Tibial nerve (tissue), 4 donors: ENCODE measurements around the gene RAB34. TPM values are rescaled to one million over a fixed set of nuclear protein-coding genes. Genes with fewer than 3 reads are reported as not detected.

ENCODE experiments used
- DNase-seq, 2 donors: peaks; one replicate each; pipeline ENCODE4 v3.0.0-alpha.2; 2019; ENCODE audit warnings: low spot score in 2 of 2
- H3K27ac ChIP-seq, 4 donors: fragments of 200-600 bp; sonication (generic) in 3 of 4; one replicate each; pipeline ENCODE4 v1.5.1; 2017 to 2019; ENCODE audit warnings: mild to moderate bottlenecking in 1 of 4
- H3K27me3 ChIP-seq, 2 donors: fragments of 200-600 bp; sonication (generic) in 1 of 2; one replicate each; pipeline versions ENCODE4 v1.5.1 to v1.6.0; 2017 to 2019
- H3K36me3 ChIP-seq, 3 donors: fragments of 200-600 bp; sonication (generic); one replicate each; pipeline ENCODE4 v1.5.1; 2018 to 2019
- H3K4me1 ChIP-seq, 4 donors: fragments of 200-600 bp; sonication (generic) in 3 of 4; one replicate each; pipeline ENCODE4 v1.5.1; 2017 to 2019
- H3K4me3 ChIP-seq, 4 donors: fragments of 200-600 bp; sonication (generic) in 3 of 4; one replicate each; pipeline ENCODE4 v1.5.1; 2017 to 2019; ENCODE audit warnings: mild to moderate bottlenecking in 1 of 4, moderate library complexity in 1 of 4
- H3K9me3 ChIP-seq, 4 donors: fragments of 200-600 bp; sonication (generic) in 3 of 4; one replicate each; pipeline ENCODE4 v1.5.1; 2017 to 2019
- CTCF ChIP-seq, 5 experiments: fragments of 200-600 bp in 3 of 5; fragments of 450-650 bp in 2 of 5; sonication (generic) in 3 of 5; IDR thresholded peaks; one replicate each; pipeline ENCODE4 v1.5.1; 2016 to 2019; ENCODE audit warnings: antibody characterized with exemption in 5 of 5, mild to moderate bottlenecking in 3 of 5, moderate library complexity in 2 of 5
- EP300 ChIP-seq, 2 donors: sonication (generic); formaldehyde crosslinking; IDR thresholded peaks; one replicate each; pipeline ENCODE4 v1.6.1; 2017; ENCODE audit warnings: antibody characterized with exemption in 2 of 2, mild to moderate bottlenecking in 1 of 2
- POLR2A ChIP-seq, 2 donors: fragments of 450-650 bp; IDR thresholded peaks; one replicate each; pipeline ENCODE4 v1.6.1; 2017; ENCODE audit warnings: antibody characterized with exemption in 2 of 2, mild to moderate bottlenecking in 2 of 2, moderate library complexity in 2 of 2
- WGBS, 2 donors: methylation state at CpG; one replicate each; pipeline ENCODE4 v1.1.5; 2018; 5-methylcytosine and 5-hydroxymethylcytosine counted together
- total RNA-seq, 4 donors: library from RNA; depleted of rRNA; stranded (reverse); fragments of >200 nt; gene quantifications; one replicate each; pipeline ENCODE4 v1.1.0, GENCODE V29; 2016

RAB34 gene
- total RNA-seq, 4 donors from 2014 or later: 189 to 298 (median 196) TPM

GRCh38 chr17:28716740-28717577, 709 bp downstream of the RAB34 start:
- no peaks in the 10 kb centered on the region for H3K9me3 ChIP-seq
- H3K4me3 ChIP-seq: peak overlapping the region; percentile 58 to 88 (median 72)
- H3K27me3 ChIP-seq: no peaks in the 10 kb centered on the region
- 8 to 14% methylated on average over 17 to 19 of the region's 63 CpGs for WGBS, 2 donors
- peaks cover 0 to 70% (median 36%) of the 10 kb centered on the region in 4 donors for H3K4me1 ChIP-seq
- DNase-seq: no peak
- TF ChIP-seq POLR2A (IDR thresholded peaks at IDR 0.05): no peak
- no peak for TF ChIP-seq EP300 (IDR thresholded peaks at IDR 0.05)
- peak in 1 of 5 experiments; percentile 10 for TF ChIP-seq CTCF (IDR thresholded peaks at IDR 0.05)
- H3K27ac ChIP-seq: peak overlapping the region; percentile 83 to 99 (median 96)
- H3K36me3 ChIP-seq: peaks cover 0 to 43% (median 5%) of the 10 kb centered on the region in 3 donors

GRCh38 chr17:28715217-28715616, 2.5 kb downstream of the RAB34 start:
- Histone ChIP-seq H3K27ac (no peak overlapping the region), H3K9me3 (no peaks in the 10 kb centered on the region), H3K36me3 (peaks cover 0 to 32% (median 5%) of the 10 kb centered on the region in 3 donors), H3K27me3 (no peaks in the 10 kb centered on the region), H3K4me3 (no peak overlapping the region), H3K4me1 (peaks cover 0 to 65% (median 23%) of the 10 kb centered on the region in 4 donors)
- TF ChIP-seq EP300 (IDR thresholded peaks at IDR 0.05): no peak
- TF ChIP-seq CTCF (IDR thresholded peaks at IDR 0.05): no peak
- TF ChIP-seq POLR2A (IDR thresholded peaks at IDR 0.05): no peak
- WGBS, 2 donors: 84 to 89% methylated on average over 2 of the region's 2 CpGs
- no peak for DNase-seq

- no peaks in the 10 kb centered on the region for H3K9me3 ChIP-seq
- no peak overlapping the region for H3K27ac ChIP-seq
- DNase-seq: no peak
- 89 to 93% methylated on average over 2 to 3 of the region's 3 CpGs for WGBS, 2 donors
- H3K4me3 ChIP-seq: no peak overlapping the region
- peaks cover 0 to 32% (median 5%) of the 10 kb centered on the region in 3 donors for H3K36me3 ChIP-seq
- H3K4me1 ChIP-seq: peaks cover 0 to 71% (median 23%) of the 10 kb centered on the region in 4 donors
- TF ChIP-seq EP300 (IDR thresholded peaks at IDR 0.05): no peak
- H3K27me3 ChIP-seq: no peaks in the 10 kb centered on the region
These were observed 3.4 kb downstream of the RAB34 start for GRCh38 chr17:28714281-28714680.

GRCh38 chr17:28712705-28713415, 4.8 kb downstream of the RAB34 start:
- no peak for TF ChIP-seq CTCF (IDR thresholded peaks at IDR 0.05)
- no peak for TF ChIP-seq EP300 (IDR thresholded peaks at IDR 0.05)
- TF ChIP-seq POLR2A (IDR thresholded peaks at IDR 0.05): no peak
- Histone ChIP-seq H3K4me1 (peaks cover 0 to 60% (median 11%) of the 10 kb centered on the region in 4 donors), H3K36me3 (peaks cover 0 to 32% (median 5%) of the 10 kb centered on the region in 3 donors), H3K27me3 (no peaks in the 10 kb centered on the region), H3K4me3 (no peak overlapping the region), H3K9me3 (no peaks in the 10 kb centered on the region), H3K27ac (peak overlapping the region in 3 of 4 donors; percentile 81 to 94 (median 92))
- DNase-seq: no peak
- WGBS, 2 donors: 63 to 71% methylated on average over 7 of the region's 7 CpGs

- TF ChIP-seq EP300 (IDR thresholded peaks at IDR 0.05) (no peak), POLR2A (IDR thresholded peaks at IDR 0.05) (no peak), CTCF (IDR thresholded peaks at IDR 0.05) (no peak)
These were observed 5.5 kb downstream of the RAB34 start for GRCh38 chr17:28712032-28712704.

More at GRCh38 chr17:28712032-28712704, 5.5 kb downstream of the RAB34 start:
- Histone ChIP-seq H3K27me3 (no peaks in the 10 kb centered on the region), H3K27ac (peak overlapping the region; percentile 81 to 97 (median 93)), H3K36me3 (peaks cover 0 to 32% (median 5%) of the 10 kb centered on the region in 3 donors), H3K4me1 (peaks cover 0 to 54% (median 11%) of the 10 kb centered on the region in 4 donors), H3K4me3 (peak overlapping the region; percentile 42 to 72 (median 54)), H3K9me3 (no peaks in the 10 kb centered on the region)
- WGBS, 2 donors: 24 to 32% methylated on average over 24 to 34 of the region's 34 CpGs
- DNase-seq: peak; percentile 19 to 24
